IMR-90 (cell line): ENCODE data around the gene DPM1. TPM values are rescaled to one million over a fixed set of nuclear protein-coding genes. Genes with fewer than 3 reads are reported as not detected.
A peak's percentile ranks its signal among the peaks of the same experiment; 100 is the strongest.

Source experiments
- ATAC-seq: fragments of 200-7000 bp; cut with Tn5 transposase; 2 replicates; pipeline ENCODE4 v1.9.1; 2020; ENCODE audit warnings: low read depth, mild to moderate bottlenecking, moderate library complexity
- BruUV-seq: library from RNA; stranded (reverse); fragments of 400-500 nt; replicated peaks from 2 replicates; lab custom pipeline; 2021; lab: Mats Ljungman, UMichigan
- CTCF ChIA-PET: fragments of 300-600 bp; formaldehyde crosslinking; extraction: SDS; loops from one replicate; lab custom pipeline; 2021; ENCODE audit warnings: antibody characterized with exemption; lab: Yijun Ruan, JAX
- POLR2A ChIA-PET: fragments of 300-600 bp; sonication (Branson Sonifier 250); formaldehyde crosslinking; loops from one replicate; lab custom pipeline; 2022; ENCODE audit warnings: antibody characterized with exemption; ENCODE audit not compliant: unreplicated experiment; lab: Charles Lee
- DNase-seq: peaks from one replicate; pipeline ENCODE4 v3.0.0; 2013
- H2AFZ ChIP-seq: replicated peaks from 2 replicates; pipeline ENCODE3; 2013; ENCODE audit warnings: low read length, mild to moderate bottlenecking; ENCODE audit not compliant: poor library complexity
- H2AK5ac ChIP-seq: 2 replicates; pipeline ENCODE4 v1.6.1; 2013; ENCODE audit warnings: low read depth, low read length, inconsistent platforms
- H2AK9ac ChIP-seq: replicated peaks from 2 replicates; pipeline ENCODE3; 2013; ENCODE audit warnings: mild to moderate bottlenecking, low read depth, low read length, moderate library complexity; ENCODE audit not compliant: poor library complexity
- H2BK120ac ChIP-seq: 2 replicates; pipeline ENCODE4 v1.6.1; 2013; ENCODE audit warnings: low read depth, low read length, inconsistent platforms
- H2BK15ac ChIP-seq: 3 replicates; pipeline ENCODE4 v1.6.1; 2013; ENCODE audit warnings: low read depth, low read length, inconsistent platforms
- H2BK20ac ChIP-seq: 2 replicates; pipeline ENCODE4 v1.6.1; 2013; ENCODE audit warnings: low read depth, mild to moderate bottlenecking, inconsistent platforms, low read length, moderate library complexity
- H2BK5ac ChIP-seq: 2 replicates; pipeline ENCODE4 v1.6.1; 2013; ENCODE audit warnings: mild to moderate bottlenecking, low read depth, low read length, inconsistent platforms; ENCODE audit not compliant: poor library complexity, severe bottlenecking
- H3K14ac ChIP-seq: replicated peaks from 2 replicates; pipeline ENCODE4 v1.6.1; 2013; ENCODE audit warnings: low read depth, low read length, inconsistent platforms
- H3K18ac ChIP-seq: 2 replicates; pipeline ENCODE4 v1.6.1; 2013; ENCODE audit warnings: low read depth, low read length, control low read depth
- H3K23ac ChIP-seq: 2 replicates; pipeline ENCODE4 v1.6.1; 2013; ENCODE audit warnings: low read depth, low read length, inconsistent platforms
- H3K27ac ChIP-seq: 2 replicates; pipeline ENCODE4 v1.5.1; 2013; ENCODE audit warnings: mild to moderate bottlenecking, control low read depth, low read length; ENCODE audit not compliant: insufficient read depth
- H3K27me3 ChIP-seq: 2 replicates; pipeline ENCODE4 v1.6.1; 2013; ENCODE audit warnings: low read length; ENCODE audit not compliant: control insufficient read depth, insufficient read depth
- H3K36me3 ChIP-seq: 2 replicates; pipeline ENCODE4 v1.6.1; 2013; ENCODE audit warnings: low read length, mixed read lengths; ENCODE audit not compliant: control insufficient read depth, insufficient read depth
- H3K4ac ChIP-seq: 2 replicates; pipeline ENCODE4 v1.6.1; 2013; ENCODE audit warnings: low read depth, low read length, inconsistent platforms
- H3K4me1 ChIP-seq: 2 replicates; pipeline ENCODE4 v1.6.1; 2013; ENCODE audit warnings: low read length, mixed read lengths; ENCODE audit not compliant: control insufficient read depth, insufficient read depth
- H3K4me2 ChIP-seq: 2 replicates; pipeline ENCODE4 v1.6.1; 2013; ENCODE audit warnings: low read depth, mild to moderate bottlenecking, control low read depth, low read length, moderate library complexity
- H3K4me3 ChIP-seq: 2 replicates; pipeline ENCODE4 v1.5.1; 2013; ENCODE audit warnings: low read depth, mild to moderate bottlenecking, control low read depth, low read length, moderate library complexity; ENCODE audit not compliant: insufficient read depth
- H3K56ac ChIP-seq: 2 replicates; pipeline ENCODE4 v1.6.1; 2013; ENCODE audit warnings: low read length, inconsistent platforms; ENCODE audit not compliant: insufficient read depth; ENCODE audit errors: extremely low read depth
- H3K79me1 ChIP-seq, 2 experiments: 2 replicates each; pipeline ENCODE4 v1.6.1; 2013; ENCODE audit warnings: low read length in 2 of 2, inconsistent platforms in 1 of 2, low read depth in 1 of 2
- H3K9ac ChIP-seq: 2 replicates; pipeline ENCODE4 v1.6.1; 2013; ENCODE audit warnings: low read depth, low read length, control low read depth
- H3K9me1 ChIP-seq: 2 replicates; pipeline ENCODE4 v1.6.1; 2013; ENCODE audit warnings: low read length, inconsistent platforms; ENCODE audit not compliant: insufficient read depth
- H3K9me3 ChIP-seq: 2 replicates; pipeline ENCODE4 v1.6.1; 2013; ENCODE audit warnings: low read length; ENCODE audit not compliant: control insufficient read depth, insufficient read depth
- H4K20me1 ChIP-seq: 2 replicates; pipeline ENCODE4 v1.6.1; 2013; ENCODE audit warnings: low read length, inconsistent platforms; ENCODE audit not compliant: insufficient read depth
- H4K5ac ChIP-seq: 2 replicates; pipeline ENCODE4 v1.6.1; 2013; ENCODE audit warnings: mild to moderate bottlenecking, low read depth, low read length, control low read depth
- H4K8ac ChIP-seq, 2 experiments: 2 replicates each; pipeline ENCODE4 v1.6.1; 2013; ENCODE audit warnings: low read depth in 2 of 2, low read length in 2 of 2, control low read depth in 1 of 2, inconsistent platforms in 1 of 2
- H4K91ac ChIP-seq: 2 replicates; pipeline ENCODE4 v1.6.1; 2013; ENCODE audit warnings: low read depth, low read length, inconsistent platforms; ENCODE audit not compliant: insufficient read depth
- BHLHE40 ChIP-seq: fragments of 150-350 bp; IDR thresholded peaks from 2 replicates; pipeline ENCODE4 v1.6.1; 2016; ENCODE audit warnings: mild to moderate bottlenecking, low read depth, low read length
- CEBPB ChIP-seq: IDR thresholded peaks from 2 replicates; pipeline ENCODE4 v1.6.1; 2012; ENCODE audit warnings: low read depth, low read length, improper control_type of control experiment
- CHD1 ChIP-seq: IDR thresholded peaks from 2 replicates; pipeline ENCODE4 v1.6.1; 2012; ENCODE audit warnings: low read depth, low read length, improper control_type of control experiment
- CTCF ChIP-seq: conservative IDR thresholded peaks from 2 replicates; pipeline ENCODE4 v1.5.1; 2012; ENCODE audit warnings: mild to moderate bottlenecking, low read depth, low read length, improper control_type of control experiment
- ELK1 ChIP-seq: fragments of 150-350 bp; IDR thresholded peaks from 2 replicates; pipeline ENCODE4 v1.6.1; 2016; ENCODE audit warnings: low read depth, mild to moderate bottlenecking, low read length, moderate library complexity, borderline replicate concordance
- MAFK ChIP-seq: IDR thresholded peaks from 2 replicates; pipeline ENCODE4 v1.6.1; 2012; ENCODE audit warnings: low read depth, low read length, improper control_type of control experiment
- MAZ ChIP-seq: IDR thresholded peaks from 2 replicates; pipeline ENCODE4 v1.6.1; 2012; ENCODE audit warnings: low read depth, mild to moderate bottlenecking, low read length, improper control_type of control experiment, moderate library complexity, borderline replicate concordance
- MXI1 ChIP-seq: IDR thresholded peaks from 2 replicates; pipeline ENCODE4 v1.6.1; 2012; ENCODE audit warnings: low read depth, mild to moderate bottlenecking, low read length, moderate library complexity, borderline replicate concordance
- POLR2A ChIP-seq: IDR thresholded peaks from 2 replicates; pipeline ENCODE4 v1.6.1; 2012; ENCODE audit warnings: mild to moderate bottlenecking, low read depth, low read length
- RAD21 ChIP-seq: IDR thresholded peaks from 2 replicates; pipeline ENCODE4 v1.6.1; 2012; ENCODE audit warnings: low read length, improper control_type of control experiment
- RCOR1 ChIP-seq: IDR thresholded peaks from 2 replicates; pipeline ENCODE4 v1.6.1; 2012; ENCODE audit warnings: mild to moderate bottlenecking, low read length, improper control_type of control experiment; ENCODE audit not compliant: insufficient replicate concordance
- RFX5 ChIP-seq: IDR thresholded peaks from 2 replicates; pipeline ENCODE4 v1.8.0; 2012; ENCODE audit warnings: low read depth, mild to moderate bottlenecking, low read length, moderate library complexity
- SMC3 ChIP-seq: fragments of 150-350 bp; IDR thresholded peaks from 2 replicates; pipeline ENCODE4 v1.6.1; 2016; ENCODE audit warnings: low read depth, mild to moderate bottlenecking, antibody characterized with exemption, low read length, moderate library complexity
- USF2 ChIP-seq: fragments of 150-350 bp; IDR thresholded peaks from 2 replicates; pipeline ENCODE4 v1.6.1; 2017; ENCODE audit warnings: mild to moderate bottlenecking, antibody characterized with exemption, low read length, low read depth
- WGBS, 2 experiments: methylation state at CpG; one replicate each; pipeline versions ENCODE4 v1.1.5 to v1.1.7; 2013; ENCODE audit warnings: missing lambda C conversion rate in 2 of 2; ENCODE audit not compliant: insufficient read length in 1 of 2; ENCODE audit errors: extremely low coverage in 2 of 2; 5-methylcytosine and 5-hydroxymethylcytosine counted together
- dilution Hi-C: fragments of 300-500 bp; cut with HindIII; formaldehyde crosslinking; loops from one replicate; pipeline ENCODE4 v1.14.3; 2018; ENCODE audit warnings: low sequenced_read_pairs; ENCODE audit not compliant: unreplicated experiment
- in situ Hi-C: fragments of 300-500 bp; cut with MboI; formaldehyde crosslinking; loops from 3 replicates; pipeline ENCODE4 v1.14.3; 2019; ENCODE audit warnings: low sequenced_read_pairs, inconsistent platforms, mixed read lengths
- intact Hi-C: fragments of 100-400 bp; cut with micrococcal nuclease; formaldehyde crosslinking; loops from 2 replicates; pipeline ENCODE4 v1.10.0; 2022
- polyA plus RNA-seq, 3 experiments: library from polyadenylated mRNA; depleted of rRNA; stranded (reverse); fragments of >200 nt; gene quantifications; 2 replicates each; pipeline ENCODE4 v1.2.3, GENCODE V29; 2012; ENCODE audit warnings: low replicate concordance in 1 of 3
- total RNA-seq: library from RNA; depleted of rRNA; stranded (reverse); fragments of >200 nt; gene quantifications from 2 replicates; pipeline ENCODE4 v1.2.3, GENCODE V29; 2012

DPM1 gene
- total and polyA plus RNA-seq, 2 of the 4 experiments (the other 2 are of a cell fraction) = 59.1 to 89.1 TPM

GRCh38 chr20:50893620-50894019 is 64.7 kb downstream of the DPM1 start:
- Histone ChIP-seq H3K4me2 (no peak overlapping the region), H3K36me3 (peaks cover 48% of the 10 kb centered on the region), H3K14ac (no peak overlapping the region), H3K23ac (no peak overlapping the region), H3K79me1 (peaks cover 53 to 90% of the 10 kb centered on the region in 2 experiments), H3K56ac (no peak overlapping the region), H3K9ac (no peak overlapping the region), H2BK20ac (peak overlapping the region; percentile 5; the same call in 1 of the 2 replicates), H4K8ac (no peak overlapping the region), H2BK5ac (no peak overlapping the region), H2AK5ac (no peak overlapping the region), H3K9me3 (no peaks in the 10 kb centered on the region), H3K18ac (no peak overlapping the region), H3K27ac (no peak overlapping the region), H3K4me3 (no peak overlapping the region), H3K9me1 (peaks cover 39% of the 10 kb centered on the region), H2AFZ (no peak overlapping the region), H4K91ac (no peak overlapping the region), H2AK9ac (no peak overlapping the region), H2BK15ac (no peak overlapping the region), H3K4me1 (peaks cover 6% of the 10 kb centered on the region), H2BK120ac (no peak overlapping the region), H4K5ac (no peak overlapping the region), H3K27me3 (no peaks in the 10 kb centered on the region), H3K4ac (no peak overlapping the region), H4K20me1 (peaks cover 73% of the 10 kb centered on the region)
- TF ChIP-seq SMC3 (no peak), POLR2A (no peak), MAZ (no peak), MAFK (no peak), ELK1 (no peak), RFX5 (no peak), MXI1 (no peak), RCOR1 (no peak), CTCF (no peak), USF2 (no peak), BHLHE40 (no peak), CHD1 (no peak), CEBPB (no peak), RAD21 (no peak)
- no peak for DNase-seq
- intact Hi-C loops (no loop called here), dilution Hi-C loops (no loop called here), in situ Hi-C loops (no loop called here)
- ChIA-PET CTCF (no interaction called here), POLR2A (no interaction called here)
- no TSS peak for BruUV-seq
- WGBS, 2 experiments = 100% methylated on average over 5 of the region's 7 CpGs; no CpG with 5 or more reads in 1 of the 2 experiments
- no peak for ATAC-seq
